ENCODE data around the gene APOBEC2. TPM values are rescaled to one million over a fixed set of nuclear protein-coding genes. Genes with fewer than 3 reads are reported as not detected.
A peak's percentile ranks its signal among the peaks of the same experiment; 100 is the strongest.

Gene APOBEC2
- total and polyA plus RNA-seq, 2 of the 13 experiments (the other 11 are each of a cell fraction or from before 2014, with no cell fraction given) = 0.09 TPM; not detected in 1

DNA sequence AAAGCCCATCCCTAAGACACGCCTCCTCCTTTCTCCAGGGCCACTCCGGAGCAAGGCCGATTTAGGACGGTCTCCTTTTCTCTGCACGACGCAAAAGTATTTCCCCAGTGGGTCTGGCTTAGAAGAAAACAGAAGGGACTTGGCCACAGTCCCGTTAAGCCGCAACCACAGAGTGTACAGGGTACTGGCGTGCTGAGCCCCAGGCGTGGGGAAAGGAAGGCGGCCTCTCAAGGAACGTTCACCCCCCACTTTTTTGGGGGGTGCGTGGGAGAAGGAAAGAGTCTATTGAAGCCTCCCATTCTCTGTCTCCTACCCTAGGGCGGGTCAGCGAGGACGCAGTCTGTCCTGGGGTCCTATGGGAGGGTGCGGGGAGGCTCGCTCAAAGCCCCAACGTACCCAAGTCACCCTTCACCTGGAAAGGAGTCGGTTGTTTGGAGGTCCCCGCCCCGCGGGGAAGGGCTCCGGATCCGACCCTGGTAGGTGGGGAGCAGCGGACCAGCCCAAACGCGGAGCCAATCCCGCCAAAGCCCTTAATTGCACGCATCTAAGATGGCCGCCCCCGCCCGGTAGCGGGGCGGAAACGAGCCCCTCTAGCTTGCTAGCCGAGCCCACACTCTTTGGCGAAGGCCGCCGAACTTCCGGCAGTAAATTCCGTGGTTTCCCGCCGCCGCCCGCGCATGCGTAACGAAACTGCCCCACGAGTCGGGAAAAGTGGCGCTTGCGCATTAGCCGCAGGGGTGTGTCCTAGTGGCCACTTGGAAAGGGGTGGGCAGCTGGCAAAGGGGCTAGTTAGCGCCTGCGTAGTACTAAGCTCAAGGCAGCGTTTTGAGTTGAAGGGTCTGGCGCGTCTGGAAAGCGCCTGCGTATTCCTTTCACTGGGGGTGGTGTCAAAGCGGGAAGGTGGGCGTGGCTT is 19.2 kb downstream of the APOBEC2 start, which contains the start of gene OARD1 (continued):
- peak; percentile 75 for TF ChIP-seq ZBTB7B (CRISPR knock-in tag; IDR thresholded peaks at IDR 0.05)
- TF ChIP-seq SIN3B (IDR thresholded peaks at IDR 0.05; ENCODE audit: low read length) = peak; percentile 37; the same call in 1 of the 2 replicates
- TF ChIP-seq ZNF326 (CRISPR knock-in tag; IDR thresholded peaks at IDR 0.05; ENCODE audit: borderline replicate concordance) = no peak
- no peak for TF ChIP-seq ZNF382 (CRISPR knock-in tag; IDR thresholded peaks at IDR 0.05; ENCODE audit: borderline replicate concordance)
- TF ChIP-seq ZSCAN21 (CRISPR knock-in tag; IDR thresholded peaks at IDR 0.05; ENCODE audit: borderline replicate concordance) = peak; percentile 86; the same call in 1 of the 2 replicates
- no peak for TF ChIP-seq ZNF224 (CRISPR knock-in tag; IDR thresholded peaks at IDR 0.05)
- TF ChIP-seq ZNF460 (CRISPR knock-in tag; IDR thresholded peaks at IDR 0.05; ENCODE audit: borderline replicate concordance) = no peak
- peak; percentile 83 for TF ChIP-seq ZNF709 (CRISPR knock-in tag; IDR thresholded peaks at IDR 0.05)
- peak; percentile 75 for TF ChIP-seq ELF3 (CRISPR knock-in tag; IDR thresholded peaks at IDR 0.05)
- TF ChIP-seq RBM22 (optimal IDR thresholded peaks at IDR 0.05; ENCODE audit: low read length) = peak; percentile 96
- no peak for TF ChIP-seq ZSCAN31 (CRISPR knock-in tag; IDR thresholded peaks at IDR 0.05; ENCODE audit: low read depth)
- no peak for TF ChIP-seq ZNF234 (CRISPR knock-in tag; conservative IDR thresholded peaks at IDR 0.05)
- peak; percentile 92 for TF ChIP-seq ZFP37 (CRISPR knock-in tag; IDR thresholded peaks at IDR 0.05; ENCODE audit: borderline replicate concordance)
- TF ChIP-seq ZFP91 (CRISPR knock-in tag; IDR thresholded peaks at IDR 0.05; ENCODE audit: borderline replicate concordance) = peak; percentile 80; the same call in 1 of the 2 replicates
- TF ChIP-seq, protein P1, sequence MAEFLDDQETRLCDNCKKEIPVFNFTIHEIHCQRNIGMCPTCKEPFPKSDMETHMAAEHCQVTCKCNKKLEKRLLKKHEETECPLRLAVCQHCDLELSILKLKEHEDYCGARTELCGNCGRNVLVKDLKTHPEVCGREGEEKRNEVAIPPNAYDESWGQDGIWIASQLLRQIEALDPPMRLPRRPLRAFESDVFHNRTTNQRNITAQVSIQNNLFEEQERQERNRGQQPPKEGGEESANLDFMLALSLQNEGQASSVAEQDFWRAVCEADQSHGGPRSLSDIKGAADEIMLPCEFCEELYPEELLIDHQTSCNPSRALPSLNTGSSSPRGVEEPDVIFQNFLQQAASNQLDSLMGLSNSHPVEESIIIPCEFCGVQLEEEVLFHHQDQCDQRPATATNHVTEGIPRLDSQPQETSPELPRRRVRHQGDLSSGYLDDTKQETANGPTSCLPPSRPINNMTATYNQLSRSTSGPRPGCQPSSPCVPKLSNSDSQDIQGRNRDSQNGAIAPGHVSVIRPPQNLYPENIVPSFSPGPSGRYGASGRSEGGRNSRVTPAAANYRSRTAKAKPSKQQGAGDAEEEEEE (CRISPR knock-in tag; IDR thresholded peaks at IDR 0.05; ENCODE audit: borderline replicate concordance) = peak; percentile 99
- 0 out of 2 replicates have a peak, but pooled peaks have one; percentile 2 for TF ChIP-seq HNF4A (CRISPR knock-in tag; IDR thresholded peaks at IDR 0.05)
- TF ChIP-seq, protein P2, sequence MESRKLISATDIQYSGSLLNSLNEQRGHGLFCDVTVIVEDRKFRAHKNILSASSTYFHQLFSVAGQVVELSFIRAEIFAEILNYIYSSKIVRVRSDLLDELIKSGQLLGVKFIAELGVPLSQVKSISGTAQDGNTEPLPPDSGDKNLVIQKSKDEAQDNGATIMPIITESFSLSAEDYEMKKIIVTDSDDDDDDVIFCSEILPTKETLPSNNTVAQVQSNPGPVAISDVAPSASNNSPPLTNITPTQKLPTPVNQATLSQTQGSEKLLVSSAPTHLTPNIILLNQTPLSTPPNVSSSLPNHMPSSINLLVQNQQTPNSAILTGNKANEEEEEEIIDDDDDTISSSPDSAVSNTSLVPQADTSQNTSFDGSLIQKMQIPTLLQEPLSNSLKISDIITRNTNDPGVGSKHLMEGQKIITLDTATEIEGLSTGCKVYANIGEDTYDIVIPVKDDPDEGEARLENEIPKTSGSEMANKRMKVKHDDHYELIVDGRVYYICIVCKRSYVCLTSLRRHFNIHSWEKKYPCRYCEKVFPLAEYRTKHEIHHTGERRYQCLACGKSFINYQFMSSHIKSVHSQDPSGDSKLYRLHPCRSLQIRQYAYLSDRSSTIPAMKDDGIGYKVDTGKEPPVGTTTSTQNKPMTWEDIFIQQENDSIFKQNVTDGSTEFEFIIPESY (CRISPR knock-in tag; IDR thresholded peaks at IDR 0.05) = no peak
- TF ChIP-seq ZNF333 (CRISPR knock-in tag; IDR thresholded peaks at IDR 0.05; ENCODE audit: borderline replicate concordance) = no peak
- peak; percentile 95 for TF ChIP-seq ZNF619 (CRISPR knock-in tag; IDR thresholded peaks at IDR 0.05)
- no peak for TF ChIP-seq PCBP2 (optimal IDR thresholded peaks at IDR 0.05; ENCODE audit: low read depth, low read length, poor library complexity, severe bottlenecking)
- no peak for TF ChIP-seq MATR3 (CRISPR knock-in tag; IDR thresholded peaks at IDR 0.05)
- no peak for TF ChIP-seq ZFYVE20 (CRISPR knock-in tag; IDR thresholded peaks at IDR 0.05; ENCODE audit: borderline replicate concordance, low read depth)
